ENCODE measurements around the gene SOD1.

SOD1 gene

DNA sequence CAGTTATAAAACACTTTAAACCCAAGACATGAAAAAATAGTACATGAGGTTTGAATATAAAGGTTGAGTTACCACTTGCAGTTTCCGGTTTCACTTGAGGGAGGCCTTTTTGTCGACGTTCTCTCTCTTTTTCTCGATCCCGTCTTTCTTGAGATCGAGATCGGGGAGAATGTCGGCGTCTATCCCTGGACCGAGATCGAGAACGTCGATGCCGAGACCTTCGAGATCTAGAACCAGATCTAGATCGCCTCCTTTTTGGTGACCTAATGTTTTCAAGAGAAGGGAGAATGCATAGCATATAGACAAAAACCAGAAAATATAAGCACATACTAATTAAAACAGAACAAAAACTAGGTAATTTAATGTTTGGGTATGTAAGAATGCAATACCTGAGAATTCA, 33.7 kb downstream of the SOD1 start:
- no peak for DNase-seq (ENCODE audit: low read depth)
- H3K4me3 ChIP-seq (ENCODE audit: low read depth, low read length) = no peak overlapping the region
- TF ChIP-seq, protein P1, sequence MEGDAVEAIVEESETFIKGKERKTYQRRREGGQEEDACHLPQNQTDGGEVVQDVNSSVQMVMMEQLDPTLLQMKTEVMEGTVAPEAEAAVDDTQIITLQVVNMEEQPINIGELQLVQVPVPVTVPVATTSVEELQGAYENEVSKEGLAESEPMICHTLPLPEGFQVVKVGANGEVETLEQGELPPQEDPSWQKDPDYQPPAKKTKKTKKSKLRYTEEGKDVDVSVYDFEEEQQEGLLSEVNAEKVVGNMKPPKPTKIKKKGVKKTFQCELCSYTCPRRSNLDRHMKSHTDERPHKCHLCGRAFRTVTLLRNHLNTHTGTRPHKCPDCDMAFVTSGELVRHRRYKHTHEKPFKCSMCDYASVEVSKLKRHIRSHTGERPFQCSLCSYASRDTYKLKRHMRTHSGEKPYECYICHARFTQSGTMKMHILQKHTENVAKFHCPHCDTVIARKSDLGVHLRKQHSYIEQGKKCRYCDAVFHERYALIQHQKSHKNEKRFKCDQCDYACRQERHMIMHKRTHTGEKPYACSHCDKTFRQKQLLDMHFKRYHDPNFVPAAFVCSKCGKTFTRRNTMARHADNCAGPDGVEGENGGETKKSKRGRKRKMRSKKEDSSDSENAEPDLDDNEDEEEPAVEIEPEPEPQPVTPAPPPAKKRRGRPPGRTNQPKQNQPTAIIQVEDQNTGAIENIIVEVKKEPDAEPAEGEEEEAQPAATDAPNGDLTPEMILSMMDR (IDR thresholded peaks at IDR 0.05; ENCODE audit: control insufficient read depth, extremely low read depth, insufficient read depth) = no peak

DNA sequence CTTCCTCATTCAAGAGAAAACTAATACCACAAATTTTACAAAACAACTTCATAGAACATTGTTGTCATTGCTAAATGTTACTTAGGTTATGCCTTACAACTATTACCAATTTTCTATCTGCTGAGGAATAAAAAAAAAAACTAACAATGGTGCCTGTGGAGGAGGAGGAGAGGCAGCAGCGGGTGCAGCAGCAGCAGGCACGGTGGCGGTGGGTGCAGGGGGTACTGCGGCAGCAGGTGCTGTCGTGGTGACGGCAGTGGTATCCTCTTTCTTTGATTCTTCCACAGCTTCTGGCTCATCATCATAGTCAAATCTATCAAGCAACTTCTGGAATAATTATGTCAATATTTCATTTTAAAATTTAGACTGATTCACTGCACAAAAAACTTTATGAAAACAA, 36.9 kb downstream of the SOD1 start:
- DNase-seq (ENCODE audit: low read depth) = no peak
- TF ChIP-seq, protein P1 (IDR thresholded peaks at IDR 0.05; ENCODE audit: control insufficient read depth, extremely low read depth, insufficient read depth) = no peak
- H3K4me3 ChIP-seq (ENCODE audit: low read depth, low read length) = no peak overlapping the region

DNA sequence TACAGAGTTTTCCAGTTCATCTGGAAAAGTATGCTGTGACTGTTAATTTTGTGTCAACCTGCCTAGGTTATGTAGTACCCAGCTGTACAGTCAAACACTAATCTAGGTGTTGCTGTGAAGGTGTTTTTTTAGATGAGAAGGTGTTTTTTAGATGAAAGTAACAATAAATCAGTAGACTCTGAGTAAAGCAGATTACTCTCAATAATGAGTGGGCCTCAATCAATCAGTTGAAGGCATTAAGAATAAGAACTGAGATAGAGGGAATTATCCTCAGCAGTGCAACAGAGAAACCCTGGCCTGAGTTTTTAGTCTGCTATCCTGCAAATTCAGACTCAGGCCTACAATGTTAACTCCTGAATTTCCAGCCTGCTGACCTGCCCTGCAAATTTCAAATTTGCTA, 39.0 kb downstream of the SOD1 start:
- DNase-seq (ENCODE audit: low read depth) = no peak
- TF ChIP-seq, protein P1 (IDR thresholded peaks at IDR 0.05; ENCODE audit: control insufficient read depth, extremely low read depth, insufficient read depth) = no peak
- no peak overlapping the region for H3K4me3 ChIP-seq (ENCODE audit: low read depth, low read length)

DNA sequence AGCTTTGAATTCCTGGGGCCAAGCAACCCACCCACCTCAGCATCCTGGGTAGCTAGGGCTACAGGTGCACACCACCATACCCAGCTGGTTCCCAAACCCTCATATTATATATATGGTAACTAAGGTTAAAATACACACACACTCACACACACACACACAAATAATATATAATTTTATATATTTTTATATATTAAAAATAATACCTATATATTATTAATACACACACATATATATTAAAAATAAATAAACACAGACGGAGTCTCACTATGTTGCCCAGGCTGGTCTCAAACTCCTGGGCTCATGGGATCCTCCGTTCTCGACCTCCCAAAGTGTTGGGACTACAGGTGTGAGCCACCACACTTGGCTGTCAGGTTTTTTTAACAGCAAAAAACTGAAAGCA, 40.5 kb downstream of the SOD1 start:
- TF ChIP-seq, protein P1 (IDR thresholded peaks at IDR 0.05; ENCODE audit: control insufficient read depth, extremely low read depth, insufficient read depth) = no peak

DNA sequence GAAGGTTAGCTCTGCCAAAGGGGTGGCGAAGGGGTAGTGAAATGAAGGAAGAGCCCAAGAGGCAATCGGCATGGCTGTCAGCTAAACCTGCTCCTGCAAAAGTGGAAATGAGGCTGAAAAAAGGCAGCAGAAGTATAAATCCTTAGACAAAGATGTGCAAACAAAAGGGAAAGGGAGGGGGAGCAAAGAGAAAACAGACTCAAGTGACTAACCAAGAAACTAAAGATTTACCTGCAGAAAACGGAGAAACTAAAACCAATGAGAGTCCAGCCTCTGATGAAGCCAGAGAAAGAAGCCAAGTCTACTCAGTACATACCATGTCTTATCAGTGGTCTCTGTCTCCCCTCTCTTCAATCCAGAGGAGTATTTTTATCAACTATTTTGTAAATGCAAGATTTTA, 47.1 kb downstream of the SOD1 start:
- TF ChIP-seq, protein P1 (IDR thresholded peaks at IDR 0.05; ENCODE audit: control insufficient read depth, extremely low read depth, insufficient read depth) = no peak
- DNase-seq (ENCODE audit: low read depth) = no peak

More for the DNA sequence above, 40.5 kb downstream of the SOD1 start:
- DNase-seq (ENCODE audit: low read depth) = no peak
- H3K4me3 ChIP-seq (ENCODE audit: low read depth, low read length) = no peak overlapping the region

DNA sequence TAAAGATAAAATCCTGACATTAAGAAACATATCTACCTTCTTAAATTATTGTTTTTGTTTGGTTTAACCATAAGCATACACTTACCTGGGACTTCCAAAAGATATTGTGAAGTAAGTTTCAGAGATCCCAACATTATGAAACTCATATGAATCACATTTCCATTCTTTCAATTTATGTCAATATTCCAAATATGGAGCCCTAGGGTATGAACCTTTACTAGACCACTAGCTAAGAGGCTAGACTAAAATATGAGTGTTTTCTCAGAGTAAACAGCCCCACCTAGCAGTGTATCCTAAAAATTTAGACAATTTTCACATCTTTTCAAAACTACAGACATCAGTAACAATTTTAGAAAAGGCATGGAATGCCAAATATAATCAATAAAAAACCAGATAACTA, 48.0 kb downstream of the SOD1 start:
- no peak overlapping the region for H3K4me3 ChIP-seq (ENCODE audit: low read depth, low read length)
- DNase-seq (ENCODE audit: low read depth) = no peak
- TF ChIP-seq, protein P1 (IDR thresholded peaks at IDR 0.05; ENCODE audit: control insufficient read depth, extremely low read depth, insufficient read depth) = no peak

More for the DNA sequence above, 47.1 kb downstream of the SOD1 start:
- no peak overlapping the region for H3K4me3 ChIP-seq (ENCODE audit: low read depth, low read length)

DNA sequence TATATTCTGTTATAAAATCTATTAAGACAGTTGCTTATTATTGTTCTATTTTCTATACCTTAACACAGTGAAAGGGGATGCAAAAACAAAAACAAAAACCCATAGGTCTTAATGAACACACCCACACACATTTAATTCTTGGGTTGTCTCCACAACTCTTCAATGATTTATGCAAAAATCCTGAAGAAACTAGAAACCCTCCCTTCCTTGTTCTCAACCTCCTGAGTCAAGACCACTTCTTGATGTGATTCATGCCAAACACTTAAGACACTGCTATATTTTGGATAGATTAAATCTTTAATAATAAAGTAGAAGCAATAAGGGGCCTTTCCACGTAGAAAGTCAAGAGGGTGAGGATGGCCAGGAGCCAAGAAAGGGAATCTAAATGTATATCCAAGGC, 49.0 kb downstream of the SOD1 start:
- DNase-seq (ENCODE audit: low read depth) = no peak
- TF ChIP-seq, protein P1 (IDR thresholded peaks at IDR 0.05; ENCODE audit: control insufficient read depth, extremely low read depth, insufficient read depth) = no peak
- H3K4me3 ChIP-seq (ENCODE audit: low read depth, low read length) = no peak overlapping the region

All from LNCaP clone FGC (cell line).